ENCODE data around the gene NSDHL. TPM values are rescaled to one million over a fixed set of nuclear protein-coding genes. Genes with fewer than 3 reads are reported as not detected.

The NSDHL gene
- total and polyA plus RNA-seq, 2 donors from 2014 or later = 14.3 to 30.9 TPM

DNA sequence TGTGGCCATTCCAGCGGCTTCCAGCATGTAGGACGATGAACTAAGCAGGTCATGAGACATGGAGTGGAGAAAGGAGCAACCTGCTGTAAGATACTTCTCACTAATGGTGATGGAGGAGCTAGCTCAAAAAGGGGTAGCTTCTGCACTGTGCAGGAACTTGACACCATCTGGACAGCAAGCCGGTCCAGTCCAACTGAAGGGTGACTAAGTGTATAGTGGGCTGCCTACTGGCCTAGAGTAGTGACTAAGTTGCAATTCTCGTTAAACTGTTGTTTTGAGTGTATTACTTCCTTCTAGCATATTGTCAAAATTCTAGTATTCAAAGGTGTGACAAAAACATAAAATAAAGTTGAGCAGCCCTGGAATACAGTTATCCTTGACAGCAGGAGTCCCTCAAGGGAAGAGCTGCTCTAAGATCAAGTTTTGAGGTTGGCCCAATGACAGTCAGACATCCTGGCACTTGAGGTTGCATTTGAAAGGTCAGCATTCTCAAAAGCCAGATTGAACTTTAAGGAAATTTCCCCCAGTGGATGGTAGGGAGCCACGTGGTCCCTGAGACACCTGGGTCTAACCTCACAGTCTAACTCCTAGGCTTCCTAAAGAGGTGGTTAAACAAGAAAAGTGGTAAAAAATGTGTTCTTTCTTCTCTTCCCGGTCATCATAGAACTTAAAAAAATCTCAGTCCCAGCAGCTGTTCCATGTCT is 8.3 kb upstream of the NSDHL start:
- Histone ChIP-seq H3K27ac (ENCODE audit: low read depth in 2 of 2, low read length in 2 of 2) (no peak overlapping the region), H3K4me3 (ENCODE audit: low read length in 3 of 3) (no peak overlapping the region), H3K9ac (ENCODE audit: low read length in 3 of 3) (no peak overlapping the region), H3K9me3 (ENCODE audit: control insufficient read depth in 2 of 3, insufficient read depth in 1 of 3, low read length in 3 of 3) (no peaks in the 10 kb centered on the region), H3K4me1 (ENCODE audit: control insufficient read depth in 2 of 3, insufficient read depth in 2 of 3, low read depth in 1 of 3, low read length in 3 of 3) (no peaks in the 10 kb centered on the region), H3K36me3 (ENCODE audit: control insufficient read depth in 2 of 3, insufficient read depth in 3 of 3, low read length in 3 of 3) (no peaks in the 10 kb centered on the region), H3K27me3 (ENCODE audit: control insufficient read depth, insufficient read depth, low read length) (no peaks in the 10 kb centered on the region)
- intact Hi-C loops (cut with DNase I) = no loop called here
- FAIRE-seq = no peak
- no peak for TF ChIP-seq CTCF (IDR thresholded peaks at IDR 0.05; ENCODE audit: borderline replicate concordance, extremely low read depth, insufficient read depth)
- DNase-seq = no peak

DNA sequence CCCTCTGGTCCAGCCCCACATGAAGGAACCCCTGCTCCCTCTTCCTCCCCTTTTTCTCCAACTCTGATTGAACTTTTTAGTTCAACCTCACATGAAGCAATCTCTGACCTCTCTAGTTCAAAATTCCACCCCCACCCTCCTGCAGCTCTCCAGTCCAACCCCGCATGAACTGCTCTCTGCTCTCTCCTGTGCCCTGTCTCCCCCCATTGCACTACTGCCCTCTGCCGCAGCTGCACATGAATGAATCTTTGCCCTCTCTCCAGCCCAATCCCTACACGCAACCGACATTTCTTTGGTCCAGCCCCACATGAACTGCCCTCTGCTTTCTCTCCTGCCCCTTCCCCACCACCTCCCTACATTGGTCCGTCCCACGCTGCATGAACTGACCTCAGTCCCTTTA is 7.2 kb upstream of the NSDHL start:
- Histone ChIP-seq H3K36me3 (ENCODE audit: control insufficient read depth in 2 of 3, insufficient read depth in 3 of 3, low read length in 3 of 3) (no peaks in the 10 kb centered on the region), H3K9ac (ENCODE audit: low read length in 3 of 3) (no peak overlapping the region), H3K9me3 (ENCODE audit: control insufficient read depth in 2 of 3, insufficient read depth in 1 of 3, low read length in 3 of 3) (no peaks in the 10 kb centered on the region), H3K4me3 (ENCODE audit: low read length in 3 of 3) (no peak overlapping the region), H3K27ac (ENCODE audit: low read depth in 2 of 2, low read length in 2 of 2) (no peak overlapping the region), H3K27me3 (ENCODE audit: control insufficient read depth, insufficient read depth, low read length) (no peaks in the 10 kb centered on the region), H3K4me1 (ENCODE audit: control insufficient read depth in 2 of 3, insufficient read depth in 2 of 3, low read depth in 1 of 3, low read length in 3 of 3) (no peaks in the 10 kb centered on the region)
- DNase-seq = no peak
- TF ChIP-seq CTCF (IDR thresholded peaks at IDR 0.05; ENCODE audit: borderline replicate concordance, extremely low read depth, insufficient read depth) = no peak
- intact Hi-C loops (cut with DNase I) = no loop called here
- FAIRE-seq = no peak

GRCh38 chrX:152824841-152825374 is 6.0 kb upstream of the NSDHL start:
- Histone ChIP-seq H3K9me3 (ENCODE audit: control insufficient read depth in 2 of 3, insufficient read depth in 1 of 3, low read length in 3 of 3) (no peaks in the 10 kb centered on the region), H3K27ac (ENCODE audit: low read depth in 2 of 2, low read length in 2 of 2) (no peak overlapping the region), H3K4me1 (ENCODE audit: control insufficient read depth in 2 of 3, insufficient read depth in 2 of 3, low read depth in 1 of 3, low read length in 3 of 3) (no peaks in the 10 kb centered on the region), H3K27me3 (ENCODE audit: control insufficient read depth, insufficient read depth, low read length) (no peaks in the 10 kb centered on the region), H3K36me3 (ENCODE audit: control insufficient read depth in 2 of 3, insufficient read depth in 3 of 3, low read length in 3 of 3) (no peaks in the 10 kb centered on the region), H3K9ac (ENCODE audit: low read length in 3 of 3) (no peak overlapping the region), H3K4me3 (ENCODE audit: low read length in 3 of 3) (no peak overlapping the region)
- intact Hi-C loops (cut with DNase I) = no loop called here
- no peak for DNase-seq
- TF ChIP-seq CTCF (IDR thresholded peaks at IDR 0.05; ENCODE audit: borderline replicate concordance, extremely low read depth, insufficient read depth) = no peak
- FAIRE-seq = no peak

All from kidney (tissue), 14 donors.